ENCODE measurements around the gene GTPBP4. TPM values are rescaled to one million over a fixed set of nuclear protein-coding genes. Genes with fewer than 3 reads are reported as not detected.
A peak's percentile ranks its signal among the peaks of the same experiment; 100 is the strongest.

GTPBP4 gene
- total and polyA plus RNA-seq, 2 of the 13 experiments (the other 11 are each of a cell fraction or from before 2014, with no cell fraction given) = 24.1 to 85.5 TPM

DNA sequence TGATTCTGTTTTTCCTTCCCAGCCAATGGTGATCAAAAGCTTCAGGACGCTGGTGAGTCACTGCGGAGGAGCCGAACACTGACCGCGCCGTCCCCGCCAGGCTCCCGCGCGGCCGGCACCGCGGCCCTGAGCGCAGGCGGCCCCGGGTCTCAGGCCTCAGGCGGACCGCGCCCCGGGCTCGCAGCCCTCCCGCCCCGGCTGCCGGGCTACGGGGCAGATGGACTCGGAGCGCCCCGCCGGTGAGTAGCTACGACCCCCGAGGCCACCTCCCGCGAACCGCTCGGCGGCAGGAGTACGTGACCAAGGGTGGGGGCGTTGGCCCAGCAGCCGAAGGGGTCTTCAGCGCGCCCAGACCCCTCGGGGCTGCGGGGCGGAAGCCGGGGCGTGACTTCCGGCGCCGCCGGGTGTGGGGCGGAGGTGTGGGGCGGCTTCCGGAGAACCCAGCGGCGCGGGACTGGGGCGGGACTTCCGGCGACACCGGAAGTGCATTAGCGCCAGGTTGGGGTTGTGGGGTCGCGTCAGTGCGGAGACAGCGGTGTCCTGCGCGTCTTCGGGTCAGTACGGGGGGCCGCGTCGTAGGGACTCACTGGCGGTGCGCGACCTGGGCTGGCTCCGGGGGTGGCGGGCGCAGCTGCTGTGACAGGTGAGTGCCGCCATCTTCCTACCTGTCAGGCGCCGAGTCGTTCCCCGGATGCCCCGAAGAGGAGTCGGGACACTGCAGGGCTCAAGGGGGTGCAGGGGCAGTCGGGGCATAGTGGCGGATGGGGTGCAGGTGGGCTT, 68.3 kb downstream of the GTPBP4 start, which contains the start of gene WDR37 (continued):
- TF ChIP-seq ZNF414 (CRISPR knock-in tag; IDR thresholded peaks at IDR 0.05) = no peak
- TF ChIP-seq HOXA9 (CRISPR knock-in tag; IDR thresholded peaks at IDR 0.05; ENCODE audit: borderline replicate concordance) = peak; percentile 67; the same call in 1 of the 2 replicates
- TF ChIP-seq, protein P1, sequence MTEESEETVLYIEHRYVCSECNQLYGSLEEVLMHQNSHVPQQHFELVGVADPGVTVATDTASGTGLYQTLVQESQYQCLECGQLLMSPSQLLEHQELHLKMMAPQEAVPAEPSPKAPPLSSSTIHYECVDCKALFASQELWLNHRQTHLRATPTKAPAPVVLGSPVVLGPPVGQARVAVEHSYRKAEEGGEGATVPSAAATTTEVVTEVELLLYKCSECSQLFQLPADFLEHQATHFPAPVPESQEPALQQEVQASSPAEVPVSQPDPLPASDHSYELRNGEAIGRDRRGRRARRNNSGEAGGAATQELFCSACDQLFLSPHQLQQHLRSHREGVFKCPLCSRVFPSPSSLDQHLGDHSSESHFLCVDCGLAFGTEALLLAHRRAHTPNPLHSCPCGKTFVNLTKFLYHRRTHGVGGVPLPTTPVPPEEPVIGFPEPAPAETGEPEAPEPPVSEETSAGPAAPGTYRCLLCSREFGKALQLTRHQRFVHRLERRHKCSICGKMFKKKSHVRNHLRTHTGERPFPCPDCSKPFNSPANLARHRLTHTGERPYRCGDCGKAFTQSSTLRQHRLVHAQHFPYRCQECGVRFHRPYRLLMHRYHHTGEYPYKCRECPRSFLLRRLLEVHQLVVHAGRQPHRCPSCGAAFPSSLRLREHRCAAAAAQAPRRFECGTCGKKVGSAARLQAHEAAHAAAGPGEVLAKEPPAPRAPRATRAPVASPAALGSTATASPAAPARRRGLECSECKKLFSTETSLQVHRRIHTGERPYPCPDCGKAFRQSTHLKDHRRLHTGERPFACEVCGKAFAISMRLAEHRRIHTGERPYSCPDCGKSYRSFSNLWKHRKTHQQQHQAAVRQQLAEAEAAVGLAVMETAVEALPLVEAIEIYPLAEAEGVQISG (CRISPR knock-in tag; IDR thresholded peaks at IDR 0.05) = peak; percentile 90
- TF ChIP-seq BHLHE40 (IDR thresholded peaks at IDR 0.05; ENCODE audit: low read length) = 0 out of 2 replicates have a peak, but pooled peaks have one; percentile 30
- TF ChIP-seq HNRNPLL (IDR thresholded peaks at IDR 0.05; ENCODE audit: low read depth, low read length, poor library complexity, severe bottlenecking) = peak; percentile 93
- no peak for TF ChIP-seq EED (CRISPR knock-in tag; IDR thresholded peaks at IDR 0.05)
- no peak for TF ChIP-seq ZNF496 (CRISPR knock-in tag; IDR thresholded peaks at IDR 0.05; ENCODE audit: insufficient replicate concordance)
- TF ChIP-seq PHF5A (CRISPR knock-in tag; IDR thresholded peaks at IDR 0.05; ENCODE audit: low read depth, unreplicated experiment) = no peak
- no peak for TF ChIP-seq ZNF83 (CRISPR knock-in tag; IDR thresholded peaks at IDR 0.05; ENCODE audit: borderline replicate concordance)
- peak; percentile 81; the same call in 1 of the 2 replicates for TF ChIP-seq ZNF878 (CRISPR knock-in tag; IDR thresholded peaks at IDR 0.05)
- TF ChIP-seq PHF8 (CRISPR knock-in tag; IDR thresholded peaks at IDR 0.05) = peak; percentile 96
- TF ChIP-seq ZMYM2 (CRISPR knock-in tag; IDR thresholded peaks at IDR 0.05) = no peak
- TF ChIP-seq, protein P2, sequence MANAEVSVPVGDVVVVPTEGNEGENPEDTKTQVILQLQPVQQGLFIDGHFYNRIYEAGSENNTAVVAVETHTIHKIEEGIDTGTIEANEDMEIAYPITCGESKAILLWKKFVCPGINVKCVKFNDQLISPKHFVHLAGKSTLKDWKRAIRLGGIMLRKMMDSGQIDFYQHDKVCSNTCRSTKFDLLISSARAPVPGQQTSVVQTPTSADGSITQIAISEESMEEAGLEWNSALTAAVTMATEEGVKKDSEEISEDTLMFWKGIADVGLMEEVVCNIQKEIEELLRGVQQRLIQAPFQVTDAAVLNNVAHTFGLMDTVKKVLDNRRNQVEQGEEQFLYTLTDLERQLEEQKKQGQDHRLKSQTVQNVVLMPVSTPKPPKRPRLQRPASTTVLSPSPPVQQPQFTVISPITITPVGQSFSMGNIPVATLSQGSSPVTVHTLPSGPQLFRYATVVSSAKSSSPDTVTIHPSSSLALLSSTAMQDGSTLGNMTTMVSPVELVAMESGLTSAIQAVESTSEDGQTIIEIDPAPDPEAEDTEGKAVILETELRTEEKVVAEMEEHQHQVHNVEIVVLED (CRISPR knock-in tag; IDR thresholded peaks at IDR 0.05; ENCODE audit: borderline replicate concordance) = peak; percentile 90
- no peak for TF ChIP-seq ZFP36L2 (CRISPR knock-in tag; IDR thresholded peaks at IDR 0.05)
- no peak for TF ChIP-seq RFX5 (IDR thresholded peaks at IDR 0.05; ENCODE audit: low read depth, low read length)
- TF ChIP-seq PPARG (CRISPR knock-in tag; conservative IDR thresholded peaks at IDR 0.05) = no peak
- TF ChIP-seq ZNF431 (CRISPR knock-in tag; IDR thresholded peaks at IDR 0.05; ENCODE audit: borderline replicate concordance, low read depth) = peak; percentile 28; the same call in 1 of the 2 replicates
- TF ChIP-seq ONECUT2 (CRISPR knock-in tag; IDR thresholded peaks at IDR 0.05) = no peak
- 0 out of 2 replicates have a peak, but pooled peaks have one; percentile 19 for TF ChIP-seq ZNF747 (CRISPR knock-in tag; IDR thresholded peaks at IDR 0.05; ENCODE audit: borderline replicate concordance)
- peak; percentile 40; the same call in 1 of the 2 replicates for TF ChIP-seq ATF2 (CRISPR knock-in tag; IDR thresholded peaks at IDR 0.05)
- TF ChIP-seq ZSCAN22 (CRISPR knock-in tag; IDR thresholded peaks at IDR 0.05) = no peak
- TF ChIP-seq RFXAP (CRISPR knock-in tag; IDR thresholded peaks at IDR 0.05; ENCODE audit: borderline replicate concordance) = no peak

Data from HepG2 (cell line).